OCI-LY3 (cell line): ENCODE data around the gene TFAP2B.

Experiments used
- H2AFZ ChIP-seq: fragments of 200-600, 300-600 bp; shearing (Covaris generic); 2 replicates; pipeline ENCODE4 v1.6.0; 2014; ENCODE audit warnings: antibody characterized with exemption, low read depth, low read length
- H3K27ac ChIP-seq: fragments of 200-600, 300-600 bp; sonication (generic); 2 replicates; pipeline ENCODE4 v1.5.1; 2014; ENCODE audit warnings: mild to moderate bottlenecking, low read length, moderate library complexity, mixed read lengths
- H3K27me3 ChIP-seq: fragments of 200-600, 300-600 bp; sonication (generic); 2 replicates; pipeline ENCODE4 v1.6.1; 2014; ENCODE audit warnings: low read depth, low read length, mixed read lengths
- H3K36me3 ChIP-seq: fragments of 200-600, 300-600 bp; sonication (generic); replicated peaks from 2 replicates; pipeline ENCODE3; 2014; ENCODE audit warnings: low read depth, low read length, mixed read lengths
- H3K4me1 ChIP-seq: fragments of 300-600, 200-600 bp; sonication (generic); 2 replicates; pipeline ENCODE4 v1.6.1; 2014; ENCODE audit warnings: low read length, mixed read lengths
- H3K4me2 ChIP-seq: fragments of 200-600, 300-600 bp; sonication (generic); 2 replicates; pipeline ENCODE4 v1.6.1; 2014; ENCODE audit warnings: low read length, mixed read lengths
- H3K4me3 ChIP-seq: fragments of 300-600, 200-600 bp; sonication (generic); 2 replicates; pipeline ENCODE4 v1.5.1; 2014; ENCODE audit warnings: antibody characterized with exemption, mild to moderate bottlenecking, low read length, moderate library complexity
- H3K79me2 ChIP-seq: fragments of 300-600, 200-600 bp; shearing (Covaris generic); 2 replicates; pipeline ENCODE4 v1.6.1; 2014; ENCODE audit warnings: mild to moderate bottlenecking, low read length, mixed read lengths
- H3K9ac ChIP-seq: fragments of 300-600, 200-600 bp; shearing (Covaris generic); 2 replicates; pipeline ENCODE4 v1.6.0; 2014; ENCODE audit warnings: mild to moderate bottlenecking, low read length, moderate library complexity
- H3K9me3 ChIP-seq: fragments of 200-600, 300-600 bp; shearing (Covaris generic); 2 replicates; pipeline ENCODE4 v1.6.1; 2014; ENCODE audit warnings: low read length, mixed read lengths; ENCODE audit not compliant: insufficient read depth
- H4K20me1 ChIP-seq: fragments of 200-600, 300-600 bp; sonication (generic); 2 replicates; pipeline ENCODE4 v1.6.1; 2016; ENCODE audit warnings: low read length, mixed read lengths; ENCODE audit not compliant: insufficient read depth
- EZH2phosphoT487 ChIP-seq: fragments of 200-600 bp; shearing (Covaris generic); IDR thresholded peaks from 2 replicates; pipeline ENCODE4 v1.6.1; 2018; ENCODE audit warnings: antibody characterized with exemption, mixed run types, low read depth
- TF ChIP-seq, protein P1 (sequence below): fragments of 200-600, 300-600 bp; sonication (generic); IDR thresholded peaks from 2 replicates; pipeline ENCODE4 v1.5.1; 2014; ENCODE audit warnings: antibody characterized with exemption, low read length, low read depth

The TFAP2B gene

GRCh38 chr6:50829049-50829448, 10.4 kb downstream of the TFAP2B start:
- no peak overlapping the region for H3K9ac ChIP-seq
- no peak overlapping the region for H3K27ac ChIP-seq
- H3K27me3 ChIP-seq, result no peaks in the 10 kb centered on the region
- H3K36me3 ChIP-seq, result no peaks in the 10 kb centered on the region
- H2AFZ ChIP-seq, result no peak overlapping the region
- no peaks in the 10 kb centered on the region for H3K4me1 ChIP-seq
- TF ChIP-seq, protein P1, sequence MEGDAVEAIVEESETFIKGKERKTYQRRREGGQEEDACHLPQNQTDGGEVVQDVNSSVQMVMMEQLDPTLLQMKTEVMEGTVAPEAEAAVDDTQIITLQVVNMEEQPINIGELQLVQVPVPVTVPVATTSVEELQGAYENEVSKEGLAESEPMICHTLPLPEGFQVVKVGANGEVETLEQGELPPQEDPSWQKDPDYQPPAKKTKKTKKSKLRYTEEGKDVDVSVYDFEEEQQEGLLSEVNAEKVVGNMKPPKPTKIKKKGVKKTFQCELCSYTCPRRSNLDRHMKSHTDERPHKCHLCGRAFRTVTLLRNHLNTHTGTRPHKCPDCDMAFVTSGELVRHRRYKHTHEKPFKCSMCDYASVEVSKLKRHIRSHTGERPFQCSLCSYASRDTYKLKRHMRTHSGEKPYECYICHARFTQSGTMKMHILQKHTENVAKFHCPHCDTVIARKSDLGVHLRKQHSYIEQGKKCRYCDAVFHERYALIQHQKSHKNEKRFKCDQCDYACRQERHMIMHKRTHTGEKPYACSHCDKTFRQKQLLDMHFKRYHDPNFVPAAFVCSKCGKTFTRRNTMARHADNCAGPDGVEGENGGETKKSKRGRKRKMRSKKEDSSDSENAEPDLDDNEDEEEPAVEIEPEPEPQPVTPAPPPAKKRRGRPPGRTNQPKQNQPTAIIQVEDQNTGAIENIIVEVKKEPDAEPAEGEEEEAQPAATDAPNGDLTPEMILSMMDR, result no peak
- no peak for TF ChIP-seq EZH2phosphoT487
- H3K4me2 ChIP-seq, result no peak overlapping the region
- H3K9me3 ChIP-seq, result no peaks in the 10 kb centered on the region
- H4K20me1 ChIP-seq, result no peaks in the 10 kb centered on the region
- no peak overlapping the region for H3K4me3 ChIP-seq
- H3K79me2 ChIP-seq, result no peaks in the 10 kb centered on the region

GRCh38 chr6:50829898-50830444, 11.3 kb downstream of the TFAP2B start:
- TF ChIP-seq, protein P1, result no peak
- no peak for TF ChIP-seq EZH2phosphoT487
- no peaks in the 10 kb centered on the region for H3K9me3 ChIP-seq
- no peak overlapping the region for H3K4me3 ChIP-seq
- H3K9ac ChIP-seq, result no peak overlapping the region
- no peak overlapping the region for H3K4me2 ChIP-seq
- no peaks in the 10 kb centered on the region for H3K79me2 ChIP-seq
- no peaks in the 10 kb centered on the region for H3K36me3 ChIP-seq
- H3K4me1 ChIP-seq, result no peaks in the 10 kb centered on the region
- no peaks in the 10 kb centered on the region for H3K27me3 ChIP-seq
- no peak overlapping the region for H3K27ac ChIP-seq
- H2AFZ ChIP-seq, result no peak overlapping the region
- H4K20me1 ChIP-seq, result no peaks in the 10 kb centered on the region

DNA sequence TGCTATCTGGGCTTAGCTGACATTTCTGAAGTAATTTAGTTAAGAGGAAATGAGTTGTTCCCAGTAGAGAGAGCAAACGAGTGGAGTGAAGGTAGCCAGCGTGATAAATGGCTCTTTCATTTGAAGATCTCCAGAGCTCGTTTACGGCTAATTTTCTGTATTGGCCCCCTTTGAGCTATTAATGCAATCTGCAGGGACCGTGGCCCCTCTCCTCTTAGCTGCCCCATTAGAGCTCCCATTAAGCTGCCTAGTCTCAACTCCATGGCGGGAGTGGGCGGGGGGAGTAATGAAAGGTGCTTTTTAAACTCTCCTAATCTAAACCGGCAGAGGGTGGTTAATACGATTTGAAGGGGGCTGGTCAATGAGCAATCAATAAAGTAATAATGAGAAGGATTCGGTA, 12.5 kb downstream of the TFAP2B start:
- Histone ChIP-seq H3K36me3 (no peaks in the 10 kb centered on the region), H3K4me3 (no peak overlapping the region), H3K79me2 (no peaks in the 10 kb centered on the region), H3K9ac (no peak overlapping the region), H3K27ac (no peak overlapping the region), H3K4me2 (no peak overlapping the region), H2AFZ (no peak overlapping the region), H3K27me3 (no peaks in the 10 kb centered on the region), H3K9me3 (no peaks in the 10 kb centered on the region), H3K4me1 (no peaks in the 10 kb centered on the region), H4K20me1 (no peaks in the 10 kb centered on the region)
- TF ChIP-seq, protein P1, result no peak
- TF ChIP-seq EZH2phosphoT487, result no peak

DNA sequence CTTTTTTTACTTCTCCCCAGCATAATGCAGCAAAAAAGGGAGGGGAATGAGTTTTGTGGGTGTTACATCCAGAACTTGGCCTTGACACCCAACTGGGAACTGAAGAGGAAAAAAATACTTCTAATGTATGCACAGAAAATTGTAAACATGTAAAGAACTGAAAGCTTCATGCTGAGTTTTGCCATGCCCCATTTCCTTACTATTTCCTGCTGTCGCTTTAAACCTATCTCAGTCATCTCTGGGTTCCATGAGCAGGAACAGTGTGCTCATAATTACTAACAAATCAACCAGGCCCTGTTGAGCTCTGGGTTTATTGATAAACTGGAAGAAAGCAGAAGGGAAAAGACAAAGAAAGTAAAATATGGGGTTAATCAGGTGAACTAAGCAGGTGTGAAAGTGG, 14.2 kb downstream of the TFAP2B start:
- no peaks in the 10 kb centered on the region for H3K27me3 ChIP-seq
- H3K9ac ChIP-seq, result no peak overlapping the region

More for the DNA sequence above, 14.2 kb downstream of the TFAP2B start:
- Histone ChIP-seq H3K4me2 (no peak overlapping the region), H3K36me3 (no peaks in the 10 kb centered on the region), H3K4me3 (no peak overlapping the region), H3K9me3 (no peaks in the 10 kb centered on the region), H3K79me2 (no peaks in the 10 kb centered on the region), H3K27ac (no peak overlapping the region), H4K20me1 (no peaks in the 10 kb centered on the region), H3K4me1 (no peaks in the 10 kb centered on the region), H2AFZ (no peak overlapping the region)
- TF ChIP-seq EZH2phosphoT487, result no peak
- TF ChIP-seq, protein P1, result no peak
